GM21381 (cell line): Measurements from ENCODE around the gene CACNA2D3.
"Not testable (repeated sequence)": the region's sequence is repeated elsewhere in the genome, so short reads cannot be mapped to it uniquely, and the experiment has no call there.

Source experiments
- ATAC-seq: cut with Tn5 transposase; IDR thresholded peaks from one replicate; pipeline ENCODE4 v1.9.1; 2021; ENCODE audit warnings: mild to moderate bottlenecking, moderate library complexity; ENCODE audit not compliant: unreplicated experiment

CACNA2D3 gene

DNA sequence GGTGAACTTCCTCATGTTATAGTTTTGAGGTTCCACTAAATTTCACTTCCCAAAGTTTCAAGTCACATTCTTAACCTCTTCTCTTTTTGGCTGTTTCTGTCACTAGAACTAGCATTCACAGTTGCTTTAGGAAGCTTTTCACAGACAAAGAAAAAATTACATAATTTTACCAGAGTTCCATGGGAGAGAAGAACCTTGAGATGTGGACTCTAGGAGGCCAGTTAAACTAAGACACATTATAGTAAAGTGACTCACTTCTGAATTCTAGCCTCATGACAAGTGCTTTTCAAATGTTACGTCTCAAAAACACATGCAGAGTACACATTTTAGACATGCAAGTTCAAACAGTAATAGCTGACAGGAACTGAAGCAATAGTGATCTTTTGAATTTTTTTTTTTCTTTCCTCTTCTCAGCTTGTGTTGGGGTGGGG, 845.4 kb downstream of the CACNA2D3 start:
- ATAC-seq: no peak

DNA sequence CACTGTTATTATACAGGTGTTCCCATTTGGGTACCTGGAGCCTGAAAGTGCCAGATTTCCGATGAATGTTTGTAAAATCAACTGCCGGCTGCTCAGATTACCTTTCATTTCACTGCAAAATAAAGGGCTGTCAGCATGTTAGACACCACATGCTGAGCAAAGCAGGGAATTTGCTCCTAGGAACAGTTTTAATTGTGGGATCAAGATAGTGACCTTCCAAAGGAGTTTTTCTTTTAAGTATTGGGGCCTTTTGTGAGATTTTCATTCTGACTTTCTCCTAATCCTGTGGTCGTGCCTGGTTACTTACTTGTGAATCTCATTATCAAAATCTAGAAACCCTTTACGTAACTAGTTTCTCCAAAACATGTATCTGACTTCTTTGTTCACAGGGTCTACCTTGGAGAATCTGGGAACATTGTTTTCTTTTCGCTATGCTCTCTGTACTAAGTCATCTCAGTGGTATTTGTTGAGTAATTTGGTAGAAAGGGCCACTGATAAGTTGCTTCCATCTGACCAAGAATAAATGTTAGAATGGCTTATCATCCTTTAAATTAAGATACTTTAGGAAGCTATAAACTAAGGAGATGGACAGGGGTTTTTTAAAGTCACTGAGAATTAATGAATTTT, 846.3 kb downstream of the CACNA2D3 start:
- ATAC-seq: no peak

DNA sequence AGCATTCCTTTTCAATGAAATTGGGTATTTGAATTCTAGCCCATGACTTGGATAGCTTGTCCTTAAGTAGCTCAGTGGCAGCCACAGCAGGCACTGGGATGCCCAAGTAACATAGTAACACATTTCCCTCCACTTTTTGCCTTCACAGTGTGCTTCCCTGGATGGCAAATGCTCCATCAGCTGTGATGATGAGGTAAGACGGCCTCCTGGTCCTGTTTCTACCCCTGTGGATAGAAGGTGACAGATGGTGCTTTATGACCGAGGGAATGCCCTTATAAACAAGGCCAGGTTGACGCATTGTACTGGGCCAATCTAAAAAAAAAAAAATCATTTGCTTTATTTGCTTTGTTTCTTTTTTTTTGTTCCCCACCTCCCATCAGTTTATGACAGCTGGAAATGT, 847.3 kb downstream of the CACNA2D3 start:
- no peak for ATAC-seq

DNA sequence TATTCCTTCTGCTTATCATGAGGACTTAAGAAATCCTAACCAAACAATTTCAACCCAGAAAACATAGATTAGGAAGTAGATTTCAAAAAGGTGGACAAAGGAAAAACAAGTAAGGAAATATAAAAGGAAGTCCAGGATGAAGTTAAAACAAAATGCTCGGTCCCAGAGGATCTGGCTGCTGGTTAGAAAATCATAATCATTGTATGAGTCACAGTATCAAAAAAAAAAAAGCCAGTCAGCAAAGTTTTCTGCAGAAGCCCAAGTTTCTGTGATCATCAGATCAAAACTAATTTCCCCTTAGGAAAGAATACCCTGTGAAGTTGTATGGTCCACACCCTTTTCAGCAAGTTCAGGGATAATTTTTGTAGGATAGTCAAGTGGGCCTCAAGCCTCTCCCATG, 848.5 kb downstream of the CACNA2D3 start:
- no peak for ATAC-seq

DNA sequence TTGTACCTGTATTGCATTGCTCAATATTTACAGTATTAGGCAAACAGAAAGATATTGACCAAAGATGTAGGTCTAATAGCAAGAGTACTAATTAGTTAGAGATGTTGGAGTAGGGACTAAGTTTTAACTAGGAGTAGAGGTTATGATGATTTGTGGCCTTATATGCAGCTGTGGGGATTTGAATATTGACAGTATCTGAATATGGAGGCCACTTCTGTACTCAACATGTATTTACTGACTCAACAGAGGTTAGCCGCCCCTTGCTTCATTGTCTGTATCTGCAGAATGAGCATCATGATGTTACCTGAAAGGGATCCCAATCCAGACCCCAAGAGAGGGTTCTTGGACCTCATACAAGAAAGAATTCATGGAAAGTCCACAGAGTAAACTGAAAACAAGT, 855.1 kb downstream of the CACNA2D3 start:
- ATAC-seq: no peak

DNA sequence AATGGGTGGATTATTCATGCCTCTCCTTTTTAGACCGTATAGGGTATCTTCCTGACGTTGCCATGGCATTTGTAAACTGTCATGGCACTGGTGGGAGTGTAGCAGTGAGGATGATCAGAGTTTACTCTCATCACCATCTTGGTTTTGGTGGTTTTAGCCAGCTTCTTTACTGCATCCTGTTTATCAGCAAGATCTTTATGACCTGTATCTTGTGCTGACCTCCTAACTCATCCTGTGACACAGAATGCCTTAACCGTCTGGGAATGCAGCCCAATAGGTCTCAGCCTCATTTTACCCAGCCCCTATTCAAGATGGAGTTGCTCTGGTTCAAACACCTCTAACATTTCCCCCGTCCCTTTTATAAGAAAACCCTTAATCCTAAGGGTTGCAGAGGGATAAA, 855.6 kb downstream of the CACNA2D3 start:
- not testable (repeated sequence) for ATAC-seq

DNA sequence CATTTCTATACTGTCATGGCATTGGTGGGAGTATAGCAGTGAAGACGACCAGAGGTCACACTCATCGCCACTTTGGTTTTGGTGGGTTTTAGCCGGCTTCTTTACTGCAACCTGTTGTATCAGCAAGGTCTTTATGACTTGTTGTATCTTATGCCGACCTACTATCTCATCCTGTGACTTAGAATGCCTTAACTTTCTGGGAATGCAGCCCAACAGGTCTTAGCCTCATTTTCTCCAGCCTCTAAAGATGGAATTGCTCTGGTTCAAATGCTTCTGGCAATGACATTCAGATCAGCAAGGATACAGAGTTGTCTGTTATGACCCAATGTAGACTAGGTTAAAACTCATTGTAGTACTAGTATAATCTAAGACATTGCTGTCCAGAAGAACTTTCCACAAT, 860.5 kb downstream of the CACNA2D3 start:
- ATAC-seq: no peak

DNA sequence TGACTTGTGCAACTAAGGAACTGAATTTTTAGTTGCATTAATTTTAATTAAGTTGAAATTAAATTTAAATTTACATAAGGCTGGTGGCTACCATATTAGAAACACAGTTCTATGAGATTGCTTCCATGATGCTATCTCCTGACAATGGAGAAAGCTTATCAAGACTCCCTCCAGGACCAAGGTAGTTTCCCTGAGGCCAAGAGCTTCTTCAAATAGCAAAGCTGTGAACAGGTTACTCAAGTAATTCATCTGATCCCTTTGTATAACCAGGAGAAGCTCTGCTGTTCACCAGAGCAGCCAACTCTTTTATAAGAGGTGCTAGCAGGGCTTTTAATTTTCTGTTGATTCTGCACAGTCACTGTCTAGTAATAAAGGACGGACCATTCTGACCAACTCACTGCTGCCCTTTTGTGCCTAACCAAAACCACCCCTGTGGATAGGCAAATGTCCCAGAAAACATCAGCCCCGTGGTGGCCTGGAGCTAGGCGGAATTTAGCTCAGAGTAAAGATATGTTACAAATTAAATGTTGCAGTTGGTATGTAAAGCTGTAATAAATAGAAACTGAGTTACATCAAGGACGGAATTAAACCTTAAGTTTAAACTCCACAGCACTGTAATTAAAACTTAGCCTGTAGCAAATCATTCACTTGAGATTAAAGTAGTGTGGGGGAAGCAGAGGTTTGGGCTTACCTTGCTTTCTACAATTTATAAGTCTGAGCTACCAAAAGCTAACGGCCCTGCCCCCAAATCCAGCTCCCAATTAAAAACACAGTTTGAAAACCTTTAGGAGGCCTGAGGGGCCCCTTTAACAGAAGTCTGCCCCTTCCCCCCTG, 861.1 kb downstream of the CACNA2D3 start:
- ATAC-seq: no peak

DNA sequence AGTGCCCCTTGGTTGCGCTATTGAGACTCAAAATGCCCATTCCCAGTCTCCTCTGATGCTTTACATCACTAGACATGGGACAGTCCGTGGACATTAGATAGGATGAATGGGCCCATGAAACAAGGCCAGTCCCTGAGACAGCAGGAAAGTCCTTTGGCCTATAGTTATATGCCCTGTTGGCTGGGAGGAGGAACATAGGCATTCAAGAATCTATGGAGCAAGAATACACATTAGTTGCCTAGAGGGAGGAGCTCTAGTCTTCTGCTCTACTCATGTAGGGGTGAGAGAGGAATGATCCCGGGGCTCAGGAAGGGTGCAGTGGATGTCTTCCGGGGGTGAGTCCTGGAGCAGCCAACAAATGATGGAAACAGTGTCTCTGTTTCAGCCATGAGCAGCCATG, 863.5 kb downstream of the CACNA2D3 start:
- ATAC-seq: no peak

DNA sequence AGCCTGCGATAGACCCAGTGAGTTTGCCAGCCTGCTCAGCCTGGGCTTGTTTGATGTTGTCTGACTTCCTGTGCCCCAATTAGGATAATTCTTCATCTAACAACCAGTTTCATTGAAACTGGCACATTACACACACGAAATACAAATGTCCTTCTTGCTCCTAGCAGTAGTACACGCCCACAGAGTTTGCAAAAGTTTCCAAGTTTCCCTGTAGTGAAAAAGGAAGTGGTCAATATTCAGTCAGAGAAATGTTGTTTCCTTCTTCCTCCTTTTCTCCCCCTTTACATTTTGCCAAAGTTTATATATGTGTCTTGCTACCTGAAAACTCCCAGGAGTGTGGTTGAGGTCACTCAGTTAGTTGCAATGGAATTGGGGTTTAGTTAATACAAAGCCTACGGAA, 863.9 kb downstream of the CACNA2D3 start:
- ATAC-seq: no peak

DNA sequence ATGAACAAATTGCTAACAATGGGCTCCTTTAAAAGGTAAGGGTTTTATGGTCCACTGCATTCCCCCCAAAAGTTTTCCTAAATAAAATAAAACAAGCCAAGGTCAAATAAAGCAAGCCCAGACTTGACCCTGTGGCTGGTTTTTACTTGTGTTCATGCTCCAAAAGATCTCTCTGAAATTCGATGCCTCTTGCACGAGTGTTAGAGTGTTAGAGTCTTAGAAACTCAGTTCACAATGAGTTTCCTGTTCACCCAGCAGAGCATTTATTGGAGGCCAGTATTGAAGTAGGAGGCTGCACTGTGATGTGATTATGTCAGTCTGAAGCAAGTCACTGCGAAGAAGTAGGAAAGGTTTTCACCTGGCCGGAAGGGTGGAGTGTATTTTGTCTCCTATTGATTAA, 865.4 kb downstream of the CACNA2D3 start:
- no peak for ATAC-seq

DNA sequence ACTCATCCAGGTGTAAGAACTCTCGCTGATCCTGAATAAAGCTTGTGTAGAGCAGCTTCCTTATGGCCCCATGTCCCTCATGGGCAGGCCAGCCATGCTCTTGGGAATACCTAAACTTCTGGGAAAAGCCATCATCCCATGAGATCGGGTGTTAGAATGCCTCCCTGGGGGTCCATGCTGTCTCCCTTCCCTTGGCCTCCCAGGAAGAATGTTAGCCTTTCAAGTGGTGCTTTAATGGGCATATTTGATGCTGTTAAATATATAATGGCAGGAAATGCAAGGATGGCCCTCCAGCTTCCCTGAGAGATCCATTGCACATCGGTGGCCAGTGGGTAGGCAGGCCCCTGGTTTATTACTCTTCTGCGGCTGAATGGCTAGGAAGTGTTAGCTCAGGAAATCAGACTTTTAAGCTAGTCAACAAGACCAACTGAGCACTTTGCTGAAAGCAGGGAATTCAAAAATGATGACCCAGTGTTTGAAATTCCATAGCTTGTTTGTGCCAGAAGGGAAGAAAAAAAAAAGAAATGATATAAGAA, 866.0 kb downstream of the CACNA2D3 start:
- ATAC-seq: no peak

DNA sequence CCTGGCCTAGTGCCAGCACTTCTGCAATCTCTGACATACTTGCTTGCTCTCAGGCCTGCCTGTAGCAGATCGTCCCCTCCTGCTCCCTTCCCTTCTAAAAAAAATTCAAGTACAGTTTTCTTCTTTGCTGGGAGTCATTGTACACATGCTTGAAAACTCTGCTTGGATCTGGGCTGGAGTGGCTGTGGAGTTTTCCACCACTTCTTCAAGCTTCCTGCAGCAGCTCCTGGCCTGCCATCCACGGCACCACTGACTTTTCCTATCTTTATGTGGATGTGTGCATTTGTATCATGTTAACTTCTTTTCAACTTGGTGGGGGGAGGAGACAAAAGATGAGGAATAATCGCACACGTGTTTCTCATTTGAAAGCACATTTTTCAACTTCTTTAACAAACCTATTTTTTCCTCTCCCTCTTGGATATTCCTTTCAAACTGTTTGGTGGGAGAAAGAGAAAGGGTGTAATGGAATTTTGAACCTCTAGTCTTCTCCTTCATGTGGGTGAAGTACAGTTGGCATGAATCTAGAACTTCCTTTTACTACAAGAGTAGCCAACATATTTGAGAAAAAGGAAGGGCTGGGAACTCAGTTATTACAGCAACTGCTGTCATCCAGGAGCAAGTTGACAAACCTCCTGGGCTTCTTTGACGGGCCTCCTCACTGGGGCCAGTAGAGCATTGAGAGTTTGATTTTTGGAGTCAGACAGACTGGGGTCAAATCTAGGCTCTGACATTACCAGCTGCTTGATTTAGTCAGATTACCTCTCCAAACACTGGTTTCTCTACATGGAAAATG, 866.7 kb downstream of the CACNA2D3 start:
- ATAC-seq: no peak

DNA sequence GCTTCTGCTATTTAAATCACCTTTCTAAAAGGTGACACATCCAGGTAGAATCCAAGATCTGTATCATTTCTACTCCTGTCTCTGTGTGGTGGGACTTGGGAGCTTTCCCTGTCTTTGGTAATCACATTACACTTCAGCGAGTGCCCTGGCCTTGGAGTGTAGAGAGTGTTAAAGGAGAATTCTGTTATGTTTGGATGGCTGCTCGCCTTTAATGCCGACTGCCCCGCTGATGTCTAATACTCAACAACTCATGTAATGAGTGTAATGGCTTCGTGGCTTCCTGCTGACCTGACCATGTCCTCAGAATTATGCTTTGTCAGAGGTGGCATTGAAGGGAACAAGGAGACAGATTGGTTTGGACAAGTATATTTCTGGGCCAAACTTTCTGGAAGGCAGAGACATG, 871.8 kb downstream of the CACNA2D3 start:
- no peak for ATAC-seq

DNA sequence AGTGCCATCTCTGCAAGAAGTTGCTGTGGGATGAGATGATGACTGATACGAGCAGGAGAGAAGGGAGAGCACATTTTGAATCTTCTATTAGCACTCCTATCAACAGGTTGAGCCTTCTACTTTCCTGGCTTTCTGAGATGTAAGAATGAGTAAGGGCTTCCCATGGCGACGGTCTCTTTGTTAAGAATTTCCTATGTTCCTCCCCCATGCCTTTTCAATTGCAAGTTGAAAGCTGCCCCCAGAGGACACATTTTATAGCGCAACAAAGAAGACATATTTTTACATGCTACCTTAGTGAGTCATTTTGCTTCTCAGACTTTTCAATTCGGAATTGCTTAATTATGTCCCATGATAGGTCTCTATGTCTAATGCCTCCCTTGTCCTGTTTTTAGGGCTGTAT, 876.8 kb downstream of the CACNA2D3 start:
- no peak for ATAC-seq

DNA sequence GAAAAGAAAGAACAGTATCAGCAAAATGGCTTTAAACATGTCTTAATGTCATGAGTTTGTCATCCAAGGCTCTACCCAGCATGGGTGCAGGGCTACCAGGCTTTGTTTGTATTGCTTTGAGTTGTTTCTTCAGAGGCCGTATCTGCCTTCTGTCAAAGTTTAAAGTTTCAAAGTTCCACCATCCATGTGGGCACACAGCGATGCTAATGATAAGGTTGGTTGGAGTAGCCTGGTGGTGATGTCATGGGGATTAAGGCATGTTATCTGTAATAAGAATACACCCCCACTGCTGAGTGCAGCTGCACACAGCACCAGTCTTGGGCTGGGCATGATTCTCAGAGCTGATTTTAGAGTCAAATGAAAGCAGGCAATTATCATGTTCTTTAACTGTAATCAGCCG, 877.5 kb downstream of the CACNA2D3 start:
- no peak for ATAC-seq

DNA sequence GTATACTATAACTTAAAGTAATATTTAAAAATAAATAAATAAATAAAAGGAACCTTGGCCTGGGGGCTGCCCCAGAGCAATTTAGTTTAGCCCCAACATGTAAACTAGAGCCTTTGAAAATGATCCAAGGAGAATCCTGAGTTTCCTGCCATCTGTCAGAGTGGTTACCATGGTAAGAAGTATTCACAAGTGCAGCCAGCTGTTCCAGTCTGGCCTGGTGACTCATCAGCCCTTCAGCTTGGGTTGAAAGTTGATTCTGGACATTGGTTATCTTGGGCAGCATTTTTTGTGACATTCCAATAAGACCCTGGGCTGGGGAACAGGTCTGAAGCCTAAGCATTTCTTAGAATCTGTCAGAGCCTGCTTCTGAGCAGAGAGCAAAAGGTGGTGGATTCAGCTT, 878.2 kb downstream of the CACNA2D3 start:
- ATAC-seq: no peak

DNA sequence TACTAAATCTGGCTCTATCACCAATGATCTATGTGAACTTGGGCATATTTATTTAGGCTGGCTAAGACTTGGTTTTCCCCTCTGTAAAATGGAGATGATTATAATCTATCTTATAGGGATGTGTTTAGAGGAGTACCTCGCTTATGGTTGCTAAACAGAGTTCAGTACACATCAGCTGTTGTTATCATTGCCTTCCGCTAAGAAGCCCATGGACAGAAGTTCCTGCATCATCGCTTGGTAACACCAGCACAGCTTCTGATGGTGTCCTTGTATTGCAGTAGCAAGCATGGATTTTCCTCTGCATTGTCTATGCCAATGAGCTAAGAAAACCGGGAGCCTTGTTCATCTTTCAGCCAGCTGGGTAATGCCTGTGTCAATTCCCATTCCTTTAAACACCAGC, 878.6 kb downstream of the CACNA2D3 start:
- ATAC-seq: no peak

DNA sequence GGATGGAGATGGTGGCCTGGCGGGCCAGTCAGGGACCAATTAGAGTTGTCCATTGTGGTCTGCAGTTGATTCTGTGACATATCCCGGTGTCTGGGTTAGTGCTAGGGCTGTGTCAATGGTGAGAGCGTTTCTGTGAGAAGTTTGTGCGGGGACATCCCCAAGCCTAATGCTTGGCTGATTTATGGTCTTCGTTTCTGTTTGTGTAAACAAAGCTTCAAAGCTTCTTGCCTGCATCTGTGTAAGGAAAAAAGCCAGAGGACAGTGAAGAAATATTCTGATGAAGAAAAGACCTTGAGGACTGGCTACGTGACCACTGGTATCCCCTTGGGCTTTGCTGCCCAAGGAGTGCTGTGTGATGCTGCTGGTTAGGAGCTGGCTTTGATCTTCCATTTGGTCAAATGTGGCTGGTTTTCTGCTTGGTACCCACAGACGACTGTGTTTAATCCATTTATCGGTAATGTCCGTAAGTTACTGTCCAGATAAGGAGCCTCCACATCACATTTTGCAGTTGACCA, 880.1 kb downstream of the CACNA2D3 start:
- no peak for ATAC-seq

DNA sequence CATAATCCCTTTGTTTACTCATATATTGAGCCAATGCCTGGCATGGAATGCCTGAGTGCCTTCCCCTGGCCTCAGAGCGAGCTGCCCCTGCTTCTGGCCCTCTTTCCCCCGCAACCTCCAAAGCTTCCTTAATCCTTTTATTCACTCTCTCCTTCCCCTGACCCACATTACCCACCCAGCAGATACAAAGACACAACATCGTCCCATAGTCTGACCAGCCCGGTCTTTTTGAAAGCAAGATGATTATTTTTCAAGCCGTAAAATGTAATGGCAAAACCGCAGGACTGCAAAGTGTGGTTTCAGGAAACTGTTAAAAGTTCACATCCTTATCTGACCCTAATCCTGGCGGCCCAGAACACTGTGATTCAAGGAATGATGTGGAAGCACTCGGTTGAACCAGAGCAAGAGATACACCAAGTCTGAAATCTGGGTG, 883.9 kb downstream of the CACNA2D3 start:
- ATAC-seq: no peak

DNA sequence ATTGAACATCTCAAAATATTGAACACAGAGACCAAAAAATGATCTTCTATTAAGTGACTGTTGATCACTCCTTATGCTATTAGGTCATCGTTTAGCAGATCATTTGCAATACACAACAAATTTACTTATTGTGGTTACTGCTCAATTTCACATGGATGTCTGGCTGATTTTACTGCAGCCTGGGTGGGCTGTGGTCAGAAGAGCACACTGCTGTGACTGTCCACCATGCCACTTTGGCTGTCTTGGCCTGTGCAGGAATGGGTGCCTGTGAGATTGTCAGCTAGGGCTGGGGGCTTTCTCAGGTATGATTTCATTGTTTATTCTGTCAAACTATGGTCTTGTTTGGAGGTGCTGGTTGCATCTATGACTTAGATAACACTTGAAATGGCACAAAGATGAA, 885.6 kb downstream of the CACNA2D3 start:
- ATAC-seq: no peak
